Endodermal cell (in vitro differentiated cells): ENCODE data around the gene STAP2. TPM values are rescaled to one million over a fixed set of nuclear protein-coding genes. Genes with fewer than 3 reads are reported as not detected.
A peak's percentile ranks its signal among the peaks of the same experiment; 100 is the strongest.

Experiments
- DNase-seq: peaks from one replicate; pipeline ENCODE4 v3.0.0-alpha.2; 2017
- H3K27ac ChIP-seq: 2 replicates; pipeline ENCODE4 v1.5.1; 2013; ENCODE audit warnings: mild to moderate bottlenecking, low read depth, low read length, moderate library complexity
- H3K27me3 ChIP-seq: 2 replicates; pipeline ENCODE4 v1.6.1; 2013; ENCODE audit warnings: mild to moderate bottlenecking, low read length, moderate library complexity; ENCODE audit not compliant: insufficient read depth, control insufficient read depth, poor library complexity, severe bottlenecking
- H3K36me3 ChIP-seq: 2 replicates; pipeline ENCODE4 v1.7.0; 2013; ENCODE audit warnings: mild to moderate bottlenecking, low read length, moderate library complexity; ENCODE audit not compliant: control insufficient read depth, insufficient read depth
- H3K4me1 ChIP-seq: one replicate; pipeline ENCODE4 v1.7.0; 2013; ENCODE audit warnings: low read length; ENCODE audit not compliant: control insufficient read depth, insufficient read depth
- H3K4me3 ChIP-seq: 2 replicates; pipeline ENCODE4 v1.5.1; 2013; ENCODE audit warnings: mild to moderate bottlenecking, low read length, moderate library complexity
- H3K9ac ChIP-seq: 2 replicates; pipeline ENCODE4 v1.6.1; 2013; ENCODE audit warnings: mild to moderate bottlenecking, low read length, moderate library complexity; ENCODE audit not compliant: poor library complexity, severe bottlenecking; ENCODE audit errors: extremely low read depth
- H3K9me3 ChIP-seq: 2 replicates; pipeline ENCODE4 v1.6.1; 2013; ENCODE audit warnings: mild to moderate bottlenecking, low read length, moderate library complexity; ENCODE audit not compliant: control insufficient read depth
- H3K27ac Mint-ChIP-seq: 2 replicates; pipeline ENCODE4 v1.8.0; 2020; ENCODE audit warnings: mixed read lengths
- H3K27me3 Mint-ChIP-seq: 2 replicates; pipeline ENCODE4 v1.8.0; 2021; ENCODE audit warnings: mild to moderate bottlenecking, mixed read lengths; ENCODE audit not compliant: insufficient read depth
- H3K36me3 Mint-ChIP-seq: 2 replicates; pipeline ENCODE4 v1.8.0; 2020; ENCODE audit warnings: low read depth, mixed read lengths
- H3K4me1 Mint-ChIP-seq: 2 replicates; pipeline ENCODE4 v1.8.0; 2020; ENCODE audit warnings: mixed read lengths
- H3K4me3 Mint-ChIP-seq: 2 replicates; pipeline ENCODE4 v1.8.0; 2020; ENCODE audit warnings: mild to moderate bottlenecking, moderate library complexity, mixed read lengths
- H3K9me3 Mint-ChIP-seq: 2 replicates; pipeline ENCODE4 v1.8.0; 2020; ENCODE audit warnings: mild to moderate bottlenecking, mixed read lengths
- WGBS, 2 experiments: methylation state at CpG; one replicate each; pipeline versions ENCODE4 v1.1.5 to v1.1.7; 2013; ENCODE audit warnings: missing lambda C conversion rate in 2 of 2, mixed read lengths in 1 of 2; ENCODE audit not compliant: insufficient coverage in 1 of 2, insufficient read length in 1 of 2; 5-methylcytosine and 5-hydroxymethylcytosine counted together
- total RNA-seq, 2 donors: library from RNA; stranded (reverse); fragmentation: NEBNext Ultra II Directional in 1 of 2; extraction: Animal tissue kit (Norgen Biotek cat#: 25700) in 1 of 2; gene quantifications; 2 replicates in 1 of 2; 3 replicates in 1 of 2; pipeline ENCODE4 v1.2.1, GENCODE V29; 2021
- TF ChIP-seq, protein P1 (sequence below): fragments of 200-600 bp; sonication (generic); conservative IDR thresholded peaks from 2 replicates; pipeline ENCODE4 v1.5.0; 2021; ENCODE audit warnings: antibody characterized with exemption, mild to moderate bottlenecking

The STAP2 gene
- total RNA-seq, 2 donors from 2014 or later: 12.7 to 13.3 TPM

DNA sequence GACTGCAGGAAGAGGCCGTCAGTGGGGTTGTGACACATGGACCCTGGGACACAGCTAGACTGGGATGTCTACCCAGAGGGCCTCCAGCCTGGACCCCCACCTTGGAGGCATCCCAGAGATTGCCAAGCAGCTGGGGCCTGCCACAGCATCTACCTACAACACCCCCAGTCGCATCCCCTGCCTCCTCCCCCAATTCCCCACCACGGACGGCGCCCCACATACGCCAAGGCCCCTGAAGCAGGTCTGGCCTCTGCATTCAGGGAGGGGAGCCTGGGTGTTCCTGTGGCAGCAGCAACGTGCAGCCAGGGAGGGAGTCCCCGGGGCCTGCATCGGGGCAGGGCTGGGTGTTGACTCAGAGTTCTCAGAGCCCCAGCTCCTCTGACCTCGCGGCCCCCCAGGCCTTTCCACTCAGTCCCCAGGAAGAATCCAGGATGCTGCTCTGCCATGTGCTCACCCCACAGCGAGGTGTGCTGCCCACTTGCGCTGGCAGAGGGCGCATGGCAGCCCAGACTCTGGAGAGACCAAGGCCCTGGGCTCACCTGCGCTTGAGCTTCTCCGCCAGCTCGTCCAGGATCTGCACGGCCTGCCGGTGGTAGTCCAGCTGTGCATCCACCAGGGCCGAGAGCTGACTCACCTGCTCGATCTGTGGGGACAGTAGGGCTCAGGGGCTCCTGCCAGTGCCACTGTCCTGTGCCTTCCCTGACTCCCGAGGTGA, 24.4 kb upstream of the STAP2 start:
- Histone ChIP-seq H3K27ac (peak overlapping the region; percentile 72), H3K36me3 (peaks cover 31% of the 10 kb centered on the region), H3K4me3 (no peak overlapping the region), H3K4me1 (peaks cover 3% of the 10 kb centered on the region), H3K27me3 (no peaks in the 10 kb centered on the region), H3K9me3 (no peaks in the 10 kb centered on the region), H3K9ac (no peak overlapping the region)
- no peaks in the 10 kb centered on the region for H3K9me3 Mint-ChIP-seq
- no peak overlapping the region for H3K27ac Mint-ChIP-seq
- no peaks in the 10 kb centered on the region for H3K27me3 Mint-ChIP-seq
- TF ChIP-seq, protein P1, sequence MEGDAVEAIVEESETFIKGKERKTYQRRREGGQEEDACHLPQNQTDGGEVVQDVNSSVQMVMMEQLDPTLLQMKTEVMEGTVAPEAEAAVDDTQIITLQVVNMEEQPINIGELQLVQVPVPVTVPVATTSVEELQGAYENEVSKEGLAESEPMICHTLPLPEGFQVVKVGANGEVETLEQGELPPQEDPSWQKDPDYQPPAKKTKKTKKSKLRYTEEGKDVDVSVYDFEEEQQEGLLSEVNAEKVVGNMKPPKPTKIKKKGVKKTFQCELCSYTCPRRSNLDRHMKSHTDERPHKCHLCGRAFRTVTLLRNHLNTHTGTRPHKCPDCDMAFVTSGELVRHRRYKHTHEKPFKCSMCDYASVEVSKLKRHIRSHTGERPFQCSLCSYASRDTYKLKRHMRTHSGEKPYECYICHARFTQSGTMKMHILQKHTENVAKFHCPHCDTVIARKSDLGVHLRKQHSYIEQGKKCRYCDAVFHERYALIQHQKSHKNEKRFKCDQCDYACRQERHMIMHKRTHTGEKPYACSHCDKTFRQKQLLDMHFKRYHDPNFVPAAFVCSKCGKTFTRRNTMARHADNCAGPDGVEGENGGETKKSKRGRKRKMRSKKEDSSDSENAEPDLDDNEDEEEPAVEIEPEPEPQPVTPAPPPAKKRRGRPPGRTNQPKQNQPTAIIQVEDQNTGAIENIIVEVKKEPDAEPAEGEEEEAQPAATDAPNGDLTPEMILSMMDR: peak; percentile 61
- 93 to 94% methylated on average over 18 to 22 of the region's 22 CpGs for WGBS, 2 experiments
- peaks cover 24% of the 10 kb centered on the region for H3K36me3 Mint-ChIP-seq
- peaks cover 7% of the 10 kb centered on the region for H3K4me1 Mint-ChIP-seq
- peak; percentile 79 for DNase-seq
- H3K4me3 Mint-ChIP-seq: no peak overlapping the region

DNA sequence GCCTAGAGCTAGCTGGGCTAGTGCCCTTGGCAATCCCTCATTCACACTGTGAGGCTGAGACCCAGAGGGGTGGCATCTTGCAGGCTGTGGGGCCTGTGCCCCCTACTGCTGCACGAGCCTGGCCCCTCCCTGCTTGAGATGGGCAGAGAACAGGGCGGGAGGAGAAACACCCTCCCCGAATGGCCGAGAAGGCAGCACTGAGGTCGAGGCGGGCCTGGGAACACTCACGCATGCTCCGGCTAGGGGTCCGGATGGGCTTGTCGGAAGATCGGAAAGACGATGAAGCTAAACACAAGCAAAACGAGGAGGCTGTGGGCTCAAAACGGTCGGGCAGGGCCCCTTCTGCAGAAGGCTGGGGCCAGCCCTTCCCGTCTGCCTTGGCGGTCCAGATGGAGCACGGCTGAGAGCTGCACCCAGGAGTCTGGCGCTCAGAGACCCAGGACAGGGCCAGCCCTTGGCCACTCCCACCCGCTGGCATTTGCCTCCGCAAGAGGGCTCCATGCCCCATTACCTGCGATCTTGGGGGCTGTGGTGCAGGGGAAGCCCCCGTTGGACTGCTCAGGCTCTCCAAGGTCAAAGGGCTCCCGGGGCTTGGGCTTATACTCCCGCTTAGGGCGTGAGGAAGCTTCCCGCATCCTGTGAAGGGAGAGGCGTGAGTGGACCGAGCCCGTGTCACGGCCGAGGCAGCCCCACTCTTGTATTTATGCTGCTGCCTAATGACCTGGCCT, 23.6 kb upstream of the STAP2 start:
- Histone ChIP-seq H3K27ac (peak overlapping the region; percentile 72), H3K9ac (no peak overlapping the region), H3K4me3 (no peak overlapping the region), H3K27me3 (no peaks in the 10 kb centered on the region), H3K9me3 (no peaks in the 10 kb centered on the region), H3K4me1 (peaks cover 3% of the 10 kb centered on the region), H3K36me3 (peaks cover 31% of the 10 kb centered on the region)
- Mint-ChIP-seq H3K27me3 (no peaks in the 10 kb centered on the region), H3K9me3 (no peaks in the 10 kb centered on the region), H3K4me1 (peaks cover 7% of the 10 kb centered on the region), H3K36me3 (peaks cover 22% of the 10 kb centered on the region), H3K4me3 (no peak overlapping the region), H3K27ac (peak overlapping the region; percentile 76)
- WGBS, 2 experiments: 93 to 95% methylated on average over 19 to 32 of the region's 32 CpGs
- no peak for DNase-seq
- TF ChIP-seq, protein P1: no peak

DNA sequence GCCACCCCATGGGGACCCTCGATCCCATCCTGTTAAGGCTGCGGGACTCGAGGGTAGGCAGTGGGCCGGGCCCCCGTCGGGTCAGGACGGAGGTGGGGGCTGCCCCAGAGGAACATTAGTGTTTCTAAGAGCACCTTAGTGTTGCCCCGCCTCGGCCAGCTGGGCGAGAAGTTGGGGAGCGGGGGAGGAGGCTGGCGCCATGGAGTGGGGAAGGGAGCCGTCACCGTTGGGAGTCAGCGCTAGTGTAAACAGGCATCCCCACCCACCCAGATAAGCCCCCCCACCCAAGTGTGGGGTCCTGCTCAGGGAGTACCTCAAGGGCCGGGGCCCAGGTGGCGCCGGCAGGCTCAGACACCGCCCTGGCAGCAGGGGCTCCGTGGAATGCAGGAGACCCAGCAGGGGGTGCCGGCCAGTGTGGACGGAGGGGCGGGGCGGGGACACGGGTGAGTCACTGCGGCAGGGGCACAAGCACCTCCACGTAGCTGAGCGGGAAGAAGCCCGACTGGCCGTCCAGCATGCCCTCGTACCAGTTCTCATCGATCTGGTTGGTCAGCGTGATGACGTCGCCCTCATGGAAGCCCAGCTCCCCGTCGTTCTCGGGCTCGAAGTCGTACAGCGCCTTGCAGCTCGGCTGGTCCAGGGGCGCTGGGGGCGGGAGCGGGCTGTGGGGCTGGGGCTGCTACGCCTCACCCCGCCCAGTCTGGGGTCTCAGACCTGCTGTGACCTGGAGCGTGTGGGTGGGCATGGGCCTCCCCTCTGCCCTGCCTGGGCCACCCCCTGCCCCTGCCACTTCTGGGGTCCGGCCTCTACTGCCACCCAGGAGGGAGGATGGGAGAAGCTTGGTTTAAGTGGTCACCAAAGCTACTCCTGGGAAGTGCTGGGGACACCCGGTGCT, 22.8 kb upstream of the STAP2 start:
- peak; percentile 83 for DNase-seq
- no peaks in the 10 kb centered on the region for H3K27me3 ChIP-seq
- no peaks in the 10 kb centered on the region for H3K9me3 Mint-ChIP-seq
- no peak overlapping the region for H3K4me3 ChIP-seq
- no peaks in the 10 kb centered on the region for H3K9me3 ChIP-seq
- no peaks in the 10 kb centered on the region for H3K27me3 Mint-ChIP-seq
- peaks cover 21% of the 10 kb centered on the region for H3K36me3 Mint-ChIP-seq
- H3K36me3 ChIP-seq: peaks cover 28% of the 10 kb centered on the region
- H3K27ac Mint-ChIP-seq: peak overlapping the region; percentile 77
- no peak overlapping the region for H3K4me3 Mint-ChIP-seq
- H3K4me1 Mint-ChIP-seq: peaks cover 7% of the 10 kb centered on the region
- WGBS, 2 experiments: 90% methylated on average over 34 to 49 of the region's 50 CpGs
- H3K9ac ChIP-seq: no peak overlapping the region
- TF ChIP-seq, protein P1: no peak
- H3K4me1 ChIP-seq: peaks cover 3% of the 10 kb centered on the region
- peak overlapping the region; percentile 72 for H3K27ac ChIP-seq
